ENCODE measurements around the gene PGGHG. TPM values are rescaled to one million over a fixed set of nuclear protein-coding genes. Genes with fewer than 3 reads are reported as not detected.

PGGHG gene
- total RNA-seq, 1 experiment from 2014 or later, result 12.4 TPM

DNA sequence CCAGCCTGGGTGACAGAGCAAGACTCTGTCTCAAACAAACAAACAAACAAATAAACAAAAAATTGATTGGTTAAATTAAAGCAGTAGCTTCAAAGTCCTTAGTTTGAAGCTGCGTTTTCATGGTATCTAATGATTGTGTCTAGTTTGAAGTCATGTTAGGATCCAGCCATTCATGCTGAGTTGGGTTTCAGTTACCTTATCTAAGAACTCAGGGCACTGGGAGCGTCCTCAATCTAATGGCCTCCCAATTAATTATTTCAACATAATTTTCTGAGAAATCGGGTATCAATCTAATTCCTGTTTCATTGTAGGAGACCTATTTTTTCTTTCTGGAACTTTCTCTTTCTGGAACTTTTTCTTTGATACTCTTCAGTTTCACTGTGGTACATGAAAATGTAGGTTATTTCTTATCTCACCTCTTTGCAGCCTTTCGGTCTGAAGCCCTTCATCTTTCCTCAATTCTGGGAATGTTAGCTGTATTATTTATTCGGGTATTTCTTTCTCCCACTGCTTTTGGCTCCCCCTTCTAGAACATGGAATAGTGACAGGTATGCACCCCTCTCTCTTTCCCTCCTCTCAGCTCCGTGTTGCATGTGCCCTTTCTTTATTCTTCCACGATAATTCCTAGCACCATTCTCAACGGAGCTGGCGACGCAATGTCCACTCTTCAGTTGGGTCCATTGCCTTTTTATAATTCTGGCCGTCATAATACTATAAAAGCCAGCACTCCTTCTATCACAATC, 56.1 kb downstream of the PGGHG start:
- Histone ChIP-seq H3K9me2 (replicated peaks; ENCODE audit: low read length) (no peaks in the 10 kb centered on the region), H3K36me3 (ENCODE audit: low read depth, low read length) (no peaks in the 10 kb centered on the region), H3K4me1 (ENCODE audit: insufficient read depth, low read length) (no peaks in the 10 kb centered on the region), H3K9ac (ENCODE audit: low read length) (no peak overlapping the region), H3K79me2 (ENCODE audit: low read length) (no peaks in the 10 kb centered on the region), H3K9me3 (ENCODE audit: low read length) (no peaks in the 10 kb centered on the region), H3K4me3 (ENCODE audit: low read length) (no peak overlapping the region), H3F3A (ENCODE audit: low read length, unreplicated experiment) (no peaks in the 10 kb centered on the region), H4K20me1 (ENCODE audit: low read length) (no peaks in the 10 kb centered on the region), H3K4me2 (ENCODE audit: low read length) (no peak overlapping the region), H3K27ac (ENCODE audit: low read length) (no peak overlapping the region), H2AFZ (ENCODE audit: low read length) (no peak overlapping the region), H3K27me3 (ENCODE audit: low read length) (peaks cover 7% of the 10 kb centered on the region)
- ChIA-PET CTCF (no interaction called here), POLR2A (ENCODE audit: unreplicated experiment) (no interaction called here)
- BruUV-seq (replicated peaks), result no TSS peak
- intact Hi-C loops (cut with micrococcal nuclease), result no loop called here
- TF ChIP-seq, protein P1, sequence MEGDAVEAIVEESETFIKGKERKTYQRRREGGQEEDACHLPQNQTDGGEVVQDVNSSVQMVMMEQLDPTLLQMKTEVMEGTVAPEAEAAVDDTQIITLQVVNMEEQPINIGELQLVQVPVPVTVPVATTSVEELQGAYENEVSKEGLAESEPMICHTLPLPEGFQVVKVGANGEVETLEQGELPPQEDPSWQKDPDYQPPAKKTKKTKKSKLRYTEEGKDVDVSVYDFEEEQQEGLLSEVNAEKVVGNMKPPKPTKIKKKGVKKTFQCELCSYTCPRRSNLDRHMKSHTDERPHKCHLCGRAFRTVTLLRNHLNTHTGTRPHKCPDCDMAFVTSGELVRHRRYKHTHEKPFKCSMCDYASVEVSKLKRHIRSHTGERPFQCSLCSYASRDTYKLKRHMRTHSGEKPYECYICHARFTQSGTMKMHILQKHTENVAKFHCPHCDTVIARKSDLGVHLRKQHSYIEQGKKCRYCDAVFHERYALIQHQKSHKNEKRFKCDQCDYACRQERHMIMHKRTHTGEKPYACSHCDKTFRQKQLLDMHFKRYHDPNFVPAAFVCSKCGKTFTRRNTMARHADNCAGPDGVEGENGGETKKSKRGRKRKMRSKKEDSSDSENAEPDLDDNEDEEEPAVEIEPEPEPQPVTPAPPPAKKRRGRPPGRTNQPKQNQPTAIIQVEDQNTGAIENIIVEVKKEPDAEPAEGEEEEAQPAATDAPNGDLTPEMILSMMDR (conservative IDR thresholded peaks at IDR 0.05; ENCODE audit: low read depth, low read length), result no peak
- TF ChIP-seq EZH2phosphoT487 (IDR thresholded peaks at IDR 0.05; ENCODE audit: borderline replicate concordance, low read length) (no peak), EZH2 (IDR thresholded peaks at IDR 0.05; ENCODE audit: low read length, unreplicated experiment) (no peak)
- DNase-seq (no peak), ATAC-seq (no peak)

Other genes starting within 250 kb of the PGGHG start
- gene SCGB1C1, start 96.0 kb upstream of the PGGHG start, total RNA-seq (2014; rRNA removed), result not detected in 2 replicates
- 12.6 and 14.4 TPM in 2 replicates for gene BET1L, start 81.7 kb upstream of the PGGHG start, total RNA-seq (2014; rRNA removed)
- gene RIC8A, start 81.4 kb upstream of the PGGHG start, total RNA-seq (2014; rRNA removed), result 155 and 180 TPM in 2 replicates
- 13.8 and 23.8 TPM in 2 replicates for gene SIRT3, start 52.8 kb upstream of the PGGHG start, total RNA-seq (2014; rRNA removed)
- 226 and 255 TPM in 2 replicates for gene PSMD13, start 52.1 kb upstream of the PGGHG start, total RNA-seq (2014; rRNA removed)
- not detected in 2 replicates for gene NLRP6, start 10.7 kb upstream of the PGGHG start, total RNA-seq (2014; rRNA removed)
- gene IFITM5, start 10.4 kb downstream of the PGGHG start, total RNA-seq (2014; rRNA removed), result not detected in 2 replicates
- gene IFITM2, start 18.7 kb downstream of the PGGHG start, total RNA-seq (2014; rRNA removed), result 36.3 and 49.0 TPM in 2 replicates
- 2.0 and 2.2 TPM in 2 replicates for gene IFITM1, start 24.9 kb downstream of the PGGHG start, total RNA-seq (2014; rRNA removed)
- gene IFITM3, start 31.7 kb downstream of the PGGHG start, total RNA-seq (2014; rRNA removed), result 91.6 and 97.6 TPM in 2 replicates
- 52.9 and 87.9 TPM in 2 replicates for gene B4GALNT4, start 80.4 kb downstream of the PGGHG start, total RNA-seq (2014; rRNA removed)
- 218 and 222 TPM in 2 replicates for gene PKP3, start 105.1 kb downstream of the PGGHG start, total RNA-seq (2014; rRNA removed)
- gene SIGIRR, start 125.9 kb downstream of the PGGHG start, total RNA-seq (2014; rRNA removed), result 85.4 and 112 TPM in 2 replicates
- gene ANO9, start 152.9 kb downstream of the PGGHG start, total RNA-seq (2014; rRNA removed), result 16.6 and 22.5 TPM in 2 replicates
- gene PTDSS2, start 161.2 kb downstream of the PGGHG start, total RNA-seq (2014; rRNA removed), result 53.0 and 91.0 TPM in 2 replicates
- gene RNH1, start 218.1 kb downstream of the PGGHG start, total RNA-seq (2014; rRNA removed), result 258 and 300 TPM in 2 replicates
- 128 and 167 TPM in 2 replicates for gene HRAS, start 246.4 kb downstream of the PGGHG start, total RNA-seq (2014; rRNA removed)
- gene LRRC56, start 248.4 kb downstream of the PGGHG start, total RNA-seq (2014; rRNA removed), result 1.0 and 1.5 TPM in 2 replicates

Data from PC-3 (cell line).